CD4-positive, alpha-beta T cell treated with Interleukin-1 beta for 1 hour (primary cell): ENCODE data around the gene SKOR1.
A peak's percentile ranks its signal among the peaks of the same experiment; 100 is the strongest.

Experiments used
- DNase-seq, 2 donors: peaks; one replicate each; pipeline ENCODE4 v3.0.0-alpha.2; 2020 to 2022

The SKOR1 gene

GRCh38 chr15:67857220-67857619, 31.9 kb downstream of the SKOR1 start:
- DNase-seq, result no peak

DNA sequence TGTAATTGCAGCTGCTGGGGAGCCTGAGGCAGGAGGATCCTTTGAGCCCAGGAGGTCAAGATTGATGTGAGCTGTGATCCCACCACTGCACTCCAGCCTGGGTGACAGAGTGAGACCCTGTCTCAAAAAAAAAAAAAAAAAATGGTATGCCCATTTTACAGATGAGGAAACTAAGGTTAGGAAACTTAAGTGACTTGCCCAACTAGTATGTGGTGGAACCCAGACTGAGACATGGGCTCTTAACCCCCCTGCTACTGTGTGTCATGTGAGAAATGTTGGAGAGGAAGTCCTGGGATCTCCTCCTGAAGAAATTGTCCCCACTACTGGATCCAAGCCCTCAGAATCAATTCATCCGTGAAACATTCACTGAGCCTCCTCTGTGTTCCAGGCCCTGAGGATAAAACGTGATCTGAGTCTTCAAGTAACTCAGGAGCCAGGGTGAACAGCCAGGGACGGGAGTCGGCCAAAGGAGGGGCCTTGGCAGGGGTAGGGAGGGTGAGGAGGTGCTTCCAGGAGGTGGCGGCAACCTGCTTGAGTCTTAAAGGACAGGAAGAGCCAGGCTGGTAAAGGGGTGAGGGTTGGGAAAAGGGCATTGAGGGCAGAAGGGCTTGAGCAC, 34.1 kb downstream of the SKOR1 start:
- DNase-seq, result no peak

GRCh38 chr15:67861983-67862382, 36.7 kb downstream of the SKOR1 start:
- no peak for DNase-seq

DNA sequence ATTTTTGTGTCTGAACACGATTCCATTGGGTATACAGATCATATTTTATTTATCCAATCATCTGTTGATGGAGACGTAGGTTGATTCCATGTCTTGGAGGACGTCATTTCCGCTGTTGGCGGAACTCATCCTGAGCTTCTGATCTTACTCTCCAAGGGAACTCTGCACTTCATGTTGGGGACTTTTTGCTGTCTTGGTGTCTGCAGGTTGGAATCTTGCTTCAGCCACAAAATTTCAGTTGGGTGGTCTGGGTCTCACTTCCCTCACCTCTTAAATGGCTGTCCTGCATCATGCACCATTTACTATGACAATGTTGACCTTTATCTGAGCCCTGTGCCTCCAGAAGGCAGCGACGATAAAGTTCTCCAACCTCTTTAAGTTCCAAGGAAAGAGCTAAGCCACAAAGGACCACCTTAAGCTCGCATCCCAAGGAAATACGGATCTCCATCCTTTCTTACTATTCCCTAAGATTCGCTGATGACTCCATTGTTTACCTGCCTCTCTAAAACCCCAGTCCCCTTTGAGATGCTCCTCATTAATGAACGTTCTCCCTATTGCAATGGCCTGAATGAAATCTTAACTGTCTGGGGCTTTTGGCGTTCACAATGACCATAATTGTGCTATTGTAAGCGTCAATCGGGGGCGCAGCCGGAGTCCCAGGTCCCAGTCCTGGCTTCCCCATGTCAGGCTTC, 37.6 kb downstream of the SKOR1 start:
- DNase-seq, result no peak

GRCh38 chr15:67863442-67863987, 38.2 kb downstream of the SKOR1 start:
- DNase-seq, result peak; percentile 62 to 71

DNA sequence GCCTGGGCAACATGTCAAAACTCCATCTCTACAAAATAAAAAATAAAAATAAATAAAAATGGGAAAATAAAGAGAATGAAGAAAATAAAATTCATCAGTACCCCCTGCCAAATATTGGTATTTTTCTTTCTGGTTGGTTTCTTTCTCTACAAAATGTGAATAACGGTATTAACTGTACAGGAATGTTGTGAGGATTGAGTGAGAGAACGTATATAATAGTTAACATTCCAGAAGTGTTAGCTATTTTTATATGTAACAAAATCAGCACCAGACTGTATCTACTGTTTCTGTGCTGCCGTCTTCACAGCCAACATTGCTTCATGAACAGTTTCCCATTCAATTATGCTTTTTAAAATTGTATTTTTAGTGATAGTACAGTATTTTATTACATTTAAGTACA, 40.0 kb downstream of the SKOR1 start:
- no peak for DNase-seq

GRCh38 chr15:67865766-67866165, 40.5 kb downstream of the SKOR1 start:
- DNase-seq, result no peak

GRCh38 chr15:67869701-67870100, 44.4 kb downstream of the SKOR1 start:
- DNase-seq, result no peak

DNA sequence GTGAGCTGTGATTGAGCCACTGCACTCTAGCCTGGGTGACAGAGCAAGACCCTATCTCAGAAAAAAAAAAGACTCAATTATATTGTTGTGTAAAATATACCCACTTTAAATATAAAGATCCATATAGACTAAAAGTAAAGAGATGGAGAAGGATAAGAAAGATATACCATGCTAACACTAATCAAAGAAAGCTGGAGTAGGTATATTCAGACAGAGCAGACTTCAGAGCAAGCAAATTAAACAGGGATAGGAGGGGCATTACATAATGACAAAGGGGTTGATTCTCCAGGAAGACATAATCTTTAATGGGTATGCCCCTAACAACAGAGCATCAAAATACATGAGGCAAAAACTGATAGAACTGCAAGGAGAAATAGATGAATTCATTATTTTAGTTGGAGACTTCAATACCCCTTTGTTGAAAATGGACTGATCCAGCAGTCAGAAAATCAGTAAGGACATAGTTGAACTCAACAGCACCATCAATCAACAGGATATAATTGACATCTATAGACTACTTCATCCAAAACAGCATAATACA, 45.6 kb downstream of the SKOR1 start:
- DNase-seq, result no peak

DNA sequence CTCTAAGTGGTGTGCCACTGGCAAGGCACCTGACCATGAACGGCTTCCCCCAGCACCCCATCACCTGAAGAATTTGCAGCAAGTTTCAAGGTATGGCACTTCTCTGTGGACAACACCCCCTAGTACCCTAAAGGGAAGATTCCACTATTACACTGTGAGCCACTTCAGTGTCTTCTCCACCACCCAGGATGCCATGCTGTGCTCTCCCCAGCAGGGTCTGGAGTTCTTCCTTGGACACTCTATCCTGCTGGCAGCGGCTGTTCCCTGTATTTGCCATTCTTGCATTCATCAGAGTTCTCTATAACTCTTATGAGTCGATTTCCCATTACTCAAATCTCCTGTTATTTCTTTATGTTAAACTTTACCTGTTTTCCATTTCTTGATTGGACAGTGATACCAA, 48.5 kb downstream of the SKOR1 start:
- DNase-seq, result no peak

GRCh38 chr15:67878712-67879206, 53.5 kb downstream of the SKOR1 start:
- no peak for DNase-seq

- DNase-seq, result peak in 1 of 2 donors; percentile 3
These were observed 54.3 kb downstream of the SKOR1 start for GRCh38 chr15:67879440-67880129.

DNA sequence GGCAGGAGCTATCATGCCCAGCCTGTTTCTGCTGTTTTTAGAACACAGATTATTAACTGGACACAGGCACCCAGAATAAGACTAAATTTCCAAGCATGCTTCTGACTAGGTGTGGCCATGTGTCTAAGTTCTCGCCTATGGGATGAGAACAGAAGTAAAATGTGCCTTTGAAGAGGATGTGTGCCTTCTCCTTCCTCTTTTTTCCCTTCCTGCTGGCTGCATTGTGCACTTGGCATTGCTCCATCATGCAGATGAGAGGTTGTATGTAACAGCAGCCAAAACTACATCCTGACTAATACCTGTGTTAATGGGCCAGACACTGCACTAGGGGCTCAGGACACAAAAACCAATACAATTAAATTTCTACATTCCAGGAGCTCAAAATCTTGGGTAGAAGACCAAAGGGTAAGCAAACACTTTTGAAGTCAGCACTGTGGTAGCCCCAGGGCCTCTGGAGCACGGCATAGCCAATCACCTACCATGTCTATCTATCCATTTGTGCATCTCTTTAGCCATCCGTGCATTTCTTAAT, 55.4 kb downstream of the SKOR1 start:
- peak in 1 of 2 donors; percentile 32 for DNase-seq

DNA sequence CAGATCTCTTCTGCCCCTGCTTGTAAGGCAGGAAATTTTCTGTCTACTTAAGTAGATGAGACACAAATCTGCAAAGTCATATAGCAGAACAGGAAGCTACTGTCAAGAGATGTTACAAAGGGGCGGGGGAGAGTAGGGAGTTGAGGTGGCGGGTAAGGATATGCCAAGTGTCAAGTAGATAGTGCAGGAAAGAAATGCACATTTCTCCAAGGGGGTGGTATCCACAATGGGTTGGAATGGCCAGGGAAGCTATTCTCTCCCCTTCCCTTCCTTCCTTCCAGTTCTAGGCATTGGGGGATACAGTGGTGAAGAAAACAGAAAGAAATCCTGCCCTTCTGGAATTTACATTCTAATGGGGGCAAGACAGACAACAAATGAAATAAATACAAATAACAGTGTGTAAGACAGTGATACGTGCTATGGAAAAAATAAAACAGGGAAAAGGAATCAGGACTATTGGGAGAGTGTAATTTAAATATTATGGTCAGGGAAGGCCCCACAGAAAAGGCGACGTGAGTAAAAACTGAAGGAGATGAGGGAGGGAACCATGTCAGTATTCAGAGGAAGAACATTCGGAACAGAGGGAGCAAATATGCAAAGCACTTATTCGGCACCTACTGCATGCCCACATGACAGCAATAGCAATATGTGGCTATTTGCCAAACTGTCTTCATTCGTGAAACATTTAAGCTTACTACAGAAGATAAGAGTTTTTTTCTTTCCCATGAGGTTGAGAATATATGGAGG, 57.4 kb downstream of the SKOR1 start:
- peak in 1 of 2 donors; percentile 2 for DNase-seq

DNA sequence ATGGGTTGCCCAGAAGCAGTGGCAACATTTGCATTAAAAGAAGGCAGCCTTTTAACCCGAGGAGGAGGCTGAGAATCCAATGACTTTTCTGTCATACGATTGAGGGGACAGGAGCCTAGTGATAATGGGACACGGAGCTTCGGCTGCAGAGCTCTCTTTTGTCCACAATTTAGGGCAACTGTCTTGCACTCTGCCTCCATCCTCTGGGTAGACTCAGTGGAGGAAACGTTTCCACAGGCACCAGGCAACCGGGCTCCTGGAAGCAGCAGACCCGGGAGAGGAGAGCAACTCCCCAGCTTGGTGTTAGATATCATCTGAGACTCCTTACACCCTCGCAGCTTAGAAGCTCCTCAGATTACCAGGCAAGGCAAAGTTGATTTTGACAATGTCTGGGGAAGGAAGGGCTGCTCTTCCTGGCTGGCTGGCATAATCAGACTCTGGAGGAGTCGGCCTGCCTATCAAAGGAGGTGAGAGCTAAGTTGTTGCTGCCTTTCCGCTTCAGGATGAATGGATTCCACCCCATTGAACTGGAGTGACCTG, 58.0 kb downstream of the SKOR1 start:
- no peak for DNase-seq

- no peak for DNase-seq
These were observed 58.7 kb downstream of the SKOR1 start for GRCh38 chr15:67884009-67884408.
